ENCODE data around the gene TMEM131. TPM values are rescaled to one million over a fixed set of nuclear protein-coding genes. Genes with fewer than 3 reads are reported as not detected.

Gene TMEM131
- total and polyA plus RNA-seq, 12 donors, result 8.2 to 34.3 (median 30.0) TPM

GRCh38 chr2:98004613-98005012, 8.9 kb upstream of the TMEM131 start:
- 92 to 93% methylated on average over 3 of the region's 3 CpGs for WGBS, 2 donors
- intact Hi-C loops (cut with DNase I), result no loop called here
- H3K27ac ChIP-seq, result no peak overlapping the region
- H3K4me3 ChIP-seq, result no peak overlapping the region
- ATAC-seq, result no peak
- no peaks in the 10 kb centered on the region for H3K9me3 ChIP-seq
- H3K36me3 ChIP-seq, result no peaks in the 10 kb centered on the region
- no peaks in the 10 kb centered on the region for H3K27me3 ChIP-seq
- H3K4me1 ChIP-seq, result no peaks in the 10 kb centered on the region
- DNase-seq, result no peak
- TF ChIP-seq CTCF (IDR thresholded peaks at IDR 0.05), result no peak

GRCh38 chr2:98004047-98004446, 8.3 kb upstream of the TMEM131 start:
- no peaks in the 10 kb centered on the region for H3K36me3 ChIP-seq
- no peaks in the 10 kb centered on the region for H3K9me3 ChIP-seq
- ATAC-seq (no peak), DNase-seq (no peak)
- no peaks in the 10 kb centered on the region for H3K27me3 ChIP-seq
- no peak for TF ChIP-seq CTCF (IDR thresholded peaks at IDR 0.05)
- no peaks in the 10 kb centered on the region for H3K4me1 ChIP-seq
- H3K27ac ChIP-seq, result no peak overlapping the region
- intact Hi-C loops (cut with DNase I), result no loop called here
- H3K4me3 ChIP-seq, result no peak overlapping the region
- WGBS, 2 donors, result 92 to 93% methylated on average over 2 of the region's 2 CpGs

GRCh38 chr2:97999536-97999935, 3.8 kb upstream of the TMEM131 start:
- Histone ChIP-seq H3K27ac (no peak overlapping the region), H3K9me3 (no peaks in the 10 kb centered on the region), H3K27me3 (no peaks in the 10 kb centered on the region), H3K36me3 (no peaks in the 10 kb centered on the region), H3K4me1 (peaks cover 0 to 10% (median 3%) of the 10 kb centered on the region in 9 donors), H3K4me3 (no peak overlapping the region)
- DNase-seq, result no peak
- intact Hi-C loops (cut with DNase I), result loop anchor here in 5 of 10 donors (5.0 to 10.0 kb wide), 6 partner anchors 163 to 385 kb away; no protein-coding TSS in a partner anchor
- 83 to 85% methylated on average over 3 of the region's 3 CpGs for WGBS, 2 donors
- TF ChIP-seq CTCF (IDR thresholded peaks at IDR 0.05), result no peak
- ATAC-seq, result no peak

- Histone ChIP-seq H3K27me3 (no peaks in the 10 kb centered on the region), H3K27ac (no peak overlapping the region), H3K4me1 (peaks cover 0 to 20% (median 14%) of the 10 kb centered on the region in 9 donors), H3K9me3 (no peaks in the 10 kb centered on the region), H3K36me3 (no peaks in the 10 kb centered on the region), H3K4me3 (no peak overlapping the region)
- DNase-seq (no peak), ATAC-seq (no peak)
- WGBS, 2 donors, result 63 to 70% methylated on average over 1 of the region's 1 CpG
- TF ChIP-seq CTCF (IDR thresholded peaks at IDR 0.05), result no peak
- intact Hi-C loops (cut with DNase I), result loop anchor here in 5 of 10 donors (5.0 to 10.0 kb wide), 6 partner anchors 164 to 386 kb away; no protein-coding TSS in a partner anchor
These were observed 2.8 kb upstream of the TMEM131 start for GRCh38 chr2:97998431-97999005.

All from heart right ventricle (tissue), 16 donors.